Left ventricle myocardium superior (tissue), 1 donor: ENCODE results near the gene GSAP. TPM values are rescaled to one million over a fixed set of nuclear protein-coding genes. Genes with fewer than 3 reads are reported as not detected.
"Not testable (repeated sequence)": the region's sequence is repeated elsewhere in the genome, so short reads cannot be mapped to it uniquely, and the experiment has no call there.

ENCODE experiments used
- ATAC-seq: fragments of 200-7000 bp; cut with Tn5 transposase; one replicate; pipeline ENCODE4 v1.9.1; 2020; ENCODE audit warnings: mild to moderate bottlenecking, moderate library complexity
- DNase-seq: peaks from one replicate; pipeline ENCODE4 v3.0.0-alpha.2; 2020
- intact Hi-C: fragments of 100-400 bp; cut with micrococcal nuclease; formaldehyde crosslinking; loops from one replicate; pipeline ENCODE4 v1.11.0; 2022
- total RNA-seq: library from RNA; stranded (reverse); fragmentation: NEBNext Ultra II Directional; extraction: Animal tissue kit (Norgen Biotek cat#: 25700); gene quantifications from one replicate; pipeline ENCODE4 v1.2.1, GENCODE V29; 2021
- donor health status: DM: no; HTN: yes; CAD: no; lungs with severe emphysema.

The GSAP gene
- total RNA-seq, 1 donor from 2014 or later, result 7.8 TPM

DNA sequence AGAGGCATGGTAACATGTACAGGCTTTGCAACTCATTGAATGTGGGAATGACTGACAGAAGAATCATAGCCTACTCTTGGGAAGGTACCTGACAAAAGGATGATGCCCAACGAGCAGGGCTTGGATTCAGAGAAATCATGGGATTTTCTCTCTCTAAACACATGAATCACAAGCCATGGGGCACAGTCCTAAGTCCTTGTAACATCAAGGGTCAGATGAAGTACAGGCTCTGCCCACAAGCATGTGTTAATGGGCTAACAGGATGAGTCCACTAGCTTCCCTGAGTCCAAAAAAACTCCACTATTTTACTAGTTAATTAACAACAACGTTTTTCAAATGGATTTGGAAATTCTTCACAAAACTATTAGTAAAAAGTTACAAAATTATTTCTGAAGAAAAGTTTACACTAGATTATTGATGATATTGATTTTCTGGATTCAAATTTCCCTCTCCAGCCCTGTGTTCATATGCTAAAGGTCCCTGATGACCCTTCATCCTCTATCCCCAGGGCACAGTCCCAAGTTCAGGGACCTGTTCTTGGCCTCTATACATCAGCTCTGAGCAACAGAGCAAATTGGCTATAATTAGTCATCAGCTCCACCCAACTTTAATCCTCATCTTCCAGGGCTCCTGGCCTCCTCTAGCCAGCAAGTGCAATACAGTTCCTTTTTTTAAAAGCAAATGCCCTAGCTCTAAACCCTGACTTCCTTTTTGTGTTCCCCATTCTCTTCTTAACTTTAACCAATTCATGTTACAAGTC is 99.8 kb downstream of the GSAP start:
- no peak for ATAC-seq
- DNase-seq, result no peak
- intact Hi-C loops, result no loop called here

DNA sequence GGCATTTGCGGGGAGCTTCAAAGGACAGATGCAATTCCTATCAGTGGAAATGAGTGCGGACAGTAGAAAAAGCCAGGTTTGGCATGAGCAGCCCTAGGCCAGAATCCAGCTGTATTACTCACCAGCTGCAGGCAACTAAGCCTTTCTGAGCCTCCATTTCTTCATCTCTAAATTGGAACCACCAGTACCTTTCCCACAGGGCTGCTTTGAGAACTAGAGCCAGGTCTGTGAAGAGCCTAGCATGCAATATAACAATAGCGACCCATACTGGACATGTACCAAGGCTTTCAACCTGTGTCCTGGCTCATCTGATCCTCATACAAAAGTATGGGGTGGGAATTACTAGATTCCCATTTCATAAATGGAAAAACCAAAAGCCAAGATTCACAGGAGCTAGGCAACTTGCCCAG is 101.0 kb downstream of the GSAP start:
- intact Hi-C loops, result no loop called here
- ATAC-seq (peak; percentile 85), DNase-seq (peak; percentile 44)

DNA sequence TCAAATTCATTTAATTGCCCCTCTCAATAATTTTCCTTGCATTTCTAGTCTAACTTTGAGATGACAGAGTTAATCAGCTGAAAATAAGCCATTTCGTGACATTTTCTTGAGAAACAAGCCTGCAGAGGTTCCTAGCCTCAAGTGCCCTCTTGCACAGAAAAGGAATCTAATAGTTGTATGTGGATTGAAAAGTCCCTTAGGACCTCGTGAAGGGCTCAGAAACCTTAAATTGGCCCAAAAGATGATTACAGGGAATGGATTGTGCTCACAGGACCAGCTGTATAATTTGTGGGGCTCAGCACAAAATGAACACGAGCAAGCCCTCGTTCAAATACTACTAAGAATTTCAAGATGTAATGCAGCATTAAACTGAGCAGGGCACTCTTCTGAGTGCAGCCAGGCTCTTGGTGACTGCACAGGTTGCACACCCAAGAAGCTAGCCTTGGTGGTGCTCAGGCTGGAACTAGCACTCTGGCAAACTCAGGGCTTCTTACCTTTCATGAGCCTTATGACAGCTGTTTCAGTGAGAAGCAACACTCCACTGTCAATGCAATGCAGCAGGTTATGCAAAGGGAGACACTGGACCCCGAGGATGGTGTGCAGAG is 102.2 kb downstream of the GSAP start:
- intact Hi-C loops, result no loop called here
- ATAC-seq, result peak; percentile 45
- DNase-seq, result no peak

DNA sequence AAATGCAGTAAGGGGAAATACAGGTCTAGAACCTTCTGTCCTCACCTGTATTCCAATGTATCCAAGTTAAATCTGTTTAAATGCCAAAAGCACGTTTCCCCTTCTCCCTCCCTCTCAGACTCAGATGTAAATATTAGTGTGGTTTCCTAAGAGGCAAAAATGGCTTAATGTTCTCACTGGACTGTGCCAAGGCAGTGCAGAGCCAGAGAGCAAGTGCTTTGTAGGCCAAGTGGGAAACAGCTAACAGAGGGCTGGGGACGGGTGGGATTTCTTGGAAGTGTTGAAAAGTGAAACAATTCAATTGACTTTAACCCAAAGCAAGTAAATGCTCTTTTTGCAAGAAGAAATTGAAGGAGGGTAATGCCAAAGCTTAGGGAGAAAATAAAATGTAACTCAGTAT is 103.1 kb downstream of the GSAP start:
- intact Hi-C loops, result no loop called here
- DNase-seq, result no peak
- peak; percentile 56 for ATAC-seq

DNA sequence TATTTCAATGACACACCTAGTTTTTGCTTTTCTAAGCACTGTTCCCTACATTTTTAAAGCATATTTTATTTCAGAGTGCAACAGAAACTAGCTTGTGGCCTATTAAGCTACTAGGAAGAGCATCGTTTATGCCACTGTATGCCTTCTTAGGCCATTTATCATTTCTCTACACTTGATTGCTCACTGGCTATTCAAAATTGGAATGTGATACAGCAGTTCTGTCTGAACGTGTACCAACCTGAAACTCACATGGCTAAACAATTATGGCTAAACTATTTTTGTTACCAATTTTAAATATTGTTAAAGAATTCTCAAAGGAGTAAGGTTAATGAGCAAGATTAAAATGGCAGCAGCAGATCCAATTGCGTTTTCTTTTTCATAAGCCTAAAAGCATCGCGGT is 105.2 kb downstream of the GSAP start:
- ATAC-seq (no peak), DNase-seq (no peak)
- intact Hi-C loops, result no loop called here

DNA sequence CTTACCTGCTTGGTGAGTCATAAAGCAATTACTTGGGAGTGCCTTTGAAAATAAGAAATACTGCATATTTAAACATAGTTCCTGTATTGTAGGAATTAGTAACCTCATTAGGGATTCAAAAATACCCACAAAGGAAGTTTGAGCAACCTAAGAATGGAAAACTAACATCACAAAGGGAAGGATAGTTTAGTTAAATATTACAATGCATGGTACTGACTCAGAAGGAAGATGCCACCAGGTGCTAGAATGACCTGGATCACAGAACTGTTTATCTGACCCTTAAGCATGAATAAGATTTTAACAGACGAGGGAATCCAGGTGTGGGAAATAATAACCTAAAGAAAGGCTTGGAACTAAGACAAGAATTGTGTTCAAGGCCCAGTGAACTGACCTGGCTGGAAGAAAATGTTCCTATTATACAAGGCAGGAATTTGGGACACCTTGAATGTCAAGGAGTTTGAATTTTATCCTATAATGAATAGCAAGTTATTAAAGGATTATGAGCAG is 106.4 kb downstream of the GSAP start:
- intact Hi-C loops, result no loop called here

DNA sequence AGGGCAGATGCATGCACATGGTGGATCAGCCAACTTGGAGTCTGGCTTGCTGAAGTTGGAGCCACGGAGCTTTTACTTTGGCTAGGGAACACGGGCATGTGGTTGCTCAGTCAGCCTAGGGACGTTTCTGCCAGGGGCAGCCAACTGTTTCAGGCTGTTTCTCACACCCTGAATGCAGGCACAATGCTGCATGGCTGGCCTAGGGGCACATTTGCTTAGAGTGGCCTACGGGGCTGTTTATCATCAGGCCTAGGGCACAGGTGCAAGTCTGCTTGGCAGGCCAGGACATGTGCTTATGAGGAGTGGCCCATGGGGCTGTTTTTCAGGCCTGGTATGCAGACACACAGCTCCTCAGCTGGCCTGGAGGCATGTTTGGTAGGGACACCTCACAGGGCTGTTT is 107.4 kb downstream of the GSAP start:
- intact Hi-C loops, result no loop called here
- no peak for DNase-seq
- no peak for ATAC-seq

More for the DNA sequence above, 106.4 kb downstream of the GSAP start:
- ATAC-seq (no peak), DNase-seq (no peak)

DNA sequence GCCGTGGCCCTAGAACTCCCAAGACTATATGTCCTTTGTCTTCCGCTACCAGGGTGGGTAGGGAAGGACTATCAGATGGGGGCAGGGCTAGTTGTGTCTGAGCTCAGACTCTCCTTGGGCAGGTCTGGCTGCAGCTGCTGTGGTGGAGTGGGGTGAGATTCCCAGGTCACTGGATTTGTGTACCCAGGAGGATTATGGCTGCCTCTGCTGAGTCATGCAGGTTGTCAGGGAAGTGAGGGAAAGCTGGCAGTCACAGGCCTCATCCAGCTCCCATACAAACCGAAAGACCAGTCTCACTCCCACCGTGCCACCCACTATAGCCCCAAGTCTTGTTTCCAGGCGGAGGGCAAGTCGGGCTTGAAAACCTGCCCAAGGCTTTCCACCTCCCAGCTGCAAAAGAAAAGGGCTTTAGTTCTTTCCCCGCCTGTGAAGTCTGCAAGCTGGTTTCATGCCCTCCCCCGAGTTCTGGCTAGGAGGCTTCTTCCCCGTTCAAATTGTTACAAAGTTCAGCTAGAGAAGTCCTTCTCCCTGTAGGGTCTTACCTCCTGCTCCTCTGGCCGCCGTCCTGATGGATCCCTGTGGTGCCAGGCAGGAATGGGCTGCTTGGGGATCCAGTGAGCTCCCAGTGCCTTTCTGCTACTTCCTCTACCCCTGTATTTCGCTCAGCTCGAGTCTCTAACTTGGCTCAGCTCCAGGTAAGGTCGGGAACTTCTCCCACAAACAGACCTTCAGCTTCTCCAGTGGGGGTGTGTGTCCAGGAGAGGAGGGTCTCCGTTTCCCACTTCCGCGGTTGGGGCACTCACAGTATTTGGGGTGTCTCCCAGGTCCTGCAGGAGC is 109.7 kb downstream of the GSAP start:
- no peak for DNase-seq
- ATAC-seq, result no peak
- intact Hi-C loops, result no loop called here

DNA sequence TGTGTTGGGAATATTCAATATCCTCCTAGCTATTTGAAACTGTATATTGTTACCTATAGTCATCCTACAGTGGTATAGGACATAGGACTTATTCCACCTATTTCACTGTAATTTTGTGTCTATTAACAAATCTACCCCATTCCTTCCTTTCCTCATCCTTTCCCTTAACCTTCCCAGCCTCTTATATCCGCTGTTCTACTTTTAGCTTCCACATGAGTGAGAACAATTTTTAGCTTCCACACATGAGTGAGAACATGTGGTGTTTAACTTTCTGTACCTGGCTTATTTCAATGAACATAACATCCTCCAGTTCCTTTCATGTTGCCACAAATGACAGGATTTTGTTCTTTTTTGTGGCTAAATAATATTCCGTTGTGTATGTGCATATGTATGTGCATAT is 120.6 kb downstream of the GSAP start:
- DNase-seq (no peak), ATAC-seq (peak; percentile 47)
- intact Hi-C loops, result no loop called here

DNA sequence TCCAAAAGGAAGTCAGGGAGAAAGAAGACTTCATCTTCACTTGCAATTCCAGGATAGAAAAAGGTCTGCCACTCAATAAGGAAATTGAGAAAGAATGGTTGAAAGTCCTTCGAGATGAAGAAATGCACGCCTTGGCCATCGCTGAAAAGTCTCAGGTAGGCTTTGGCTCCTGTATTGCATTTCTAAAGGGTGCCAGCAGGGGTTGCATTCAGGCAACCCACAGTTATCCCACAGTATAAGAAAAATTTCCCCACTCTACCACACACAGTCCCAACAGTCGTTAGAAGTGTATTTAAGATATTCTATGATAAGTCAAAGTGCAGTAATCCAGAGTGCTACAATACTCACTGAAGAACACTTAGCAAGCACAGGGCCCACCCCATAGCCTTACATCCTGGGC is 123.1 kb downstream of the GSAP start:
- ATAC-seq (no peak), DNase-seq (no peak)
- intact Hi-C loops, result no loop called here

DNA sequence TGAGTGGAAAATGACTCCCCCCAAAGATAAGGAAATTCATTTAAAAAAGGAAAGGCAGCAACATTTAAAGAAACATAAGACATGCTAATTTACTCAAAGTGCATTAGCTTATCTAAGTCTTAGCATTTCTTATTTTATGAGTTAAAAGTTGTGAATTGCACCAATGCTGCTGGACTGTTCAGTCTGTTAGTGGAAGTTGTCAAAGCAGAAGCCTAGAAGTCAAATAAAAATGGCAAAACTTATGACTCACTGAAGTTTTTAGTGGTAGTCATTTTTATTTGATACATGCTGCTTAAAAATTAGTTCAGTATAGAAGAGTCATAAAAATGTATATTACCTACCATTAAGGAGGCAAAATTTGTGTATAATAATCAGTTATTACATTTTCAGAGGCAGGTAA is 125.7 kb downstream of the GSAP start:
- intact Hi-C loops, result no loop called here
- DNase-seq (no peak), ATAC-seq (no peak)

DNA sequence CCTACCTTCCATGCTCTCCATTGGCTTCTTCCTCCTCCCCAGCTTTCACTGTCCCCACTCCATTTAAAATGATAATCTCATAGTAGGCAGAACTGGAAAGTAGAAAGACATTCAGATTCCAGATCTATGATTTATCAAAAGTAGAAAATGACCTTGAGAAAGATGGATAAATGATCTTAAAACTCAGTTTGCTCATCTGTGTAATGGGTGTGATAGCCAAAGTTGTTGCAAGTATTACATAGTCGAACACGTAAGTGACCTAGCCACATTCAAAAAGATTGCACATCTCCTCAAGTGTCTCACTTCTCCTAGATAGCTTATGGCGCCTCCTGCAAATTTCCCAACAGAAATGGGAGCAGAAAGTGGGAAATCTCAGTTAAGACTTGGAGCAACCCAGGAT is 126.8 kb downstream of the GSAP start:
- ATAC-seq, result no peak
- DNase-seq, result no peak
- intact Hi-C loops, result no loop called here

DNA sequence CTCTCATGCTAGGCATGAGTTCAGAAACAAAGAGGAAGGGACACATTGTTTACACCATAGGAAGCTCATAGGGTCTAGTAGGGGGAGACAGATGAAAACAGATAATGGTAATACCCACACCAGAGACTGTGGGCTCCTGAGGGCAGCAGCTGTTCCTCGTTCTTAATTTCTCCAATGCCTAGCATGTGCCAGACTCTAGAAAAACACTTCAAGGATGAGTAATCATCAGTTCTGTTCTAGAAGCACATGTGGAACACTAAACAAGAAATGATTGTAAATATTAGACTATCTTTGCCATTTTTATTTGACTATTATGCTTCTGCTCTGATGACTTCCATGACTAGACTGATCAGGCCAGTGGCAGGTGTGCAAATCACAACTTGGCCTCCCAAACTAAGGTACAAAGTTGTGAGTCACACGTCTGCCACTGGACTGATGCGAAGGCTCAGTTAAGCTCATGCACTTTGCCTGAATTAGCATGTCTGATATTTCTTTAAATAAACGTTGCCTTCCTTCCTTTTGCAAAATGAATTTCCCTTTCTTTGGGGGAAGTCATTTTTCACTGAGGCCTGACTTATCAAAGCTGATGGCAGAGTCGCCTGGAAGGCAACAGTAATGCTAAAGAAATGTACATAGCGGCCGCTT is 127.4 kb downstream of the GSAP start:
- DNase-seq (no peak), ATAC-seq (no peak)
- intact Hi-C loops, result no loop called here

DNA sequence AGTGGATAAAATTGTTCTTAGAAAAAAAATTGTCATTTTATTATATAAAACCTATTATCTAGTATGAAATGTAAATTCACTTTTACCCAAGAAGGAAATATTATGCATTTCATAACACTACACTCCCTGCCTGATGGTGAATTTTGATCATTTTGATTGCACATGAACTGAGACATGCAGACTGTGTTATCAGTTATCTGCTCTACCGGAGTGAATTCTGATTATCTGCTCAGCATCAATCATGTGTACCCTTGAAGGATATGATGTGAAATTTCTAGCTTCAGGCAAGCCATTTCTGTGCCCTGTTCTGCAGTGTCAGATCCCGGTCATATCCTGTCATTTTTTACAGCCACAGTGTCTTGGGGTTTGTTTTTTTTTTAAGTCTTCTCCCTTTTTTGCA is 131.5 kb downstream of the GSAP start:
- no peak for DNase-seq
- no peak for ATAC-seq
- intact Hi-C loops, result no loop called here

DNA sequence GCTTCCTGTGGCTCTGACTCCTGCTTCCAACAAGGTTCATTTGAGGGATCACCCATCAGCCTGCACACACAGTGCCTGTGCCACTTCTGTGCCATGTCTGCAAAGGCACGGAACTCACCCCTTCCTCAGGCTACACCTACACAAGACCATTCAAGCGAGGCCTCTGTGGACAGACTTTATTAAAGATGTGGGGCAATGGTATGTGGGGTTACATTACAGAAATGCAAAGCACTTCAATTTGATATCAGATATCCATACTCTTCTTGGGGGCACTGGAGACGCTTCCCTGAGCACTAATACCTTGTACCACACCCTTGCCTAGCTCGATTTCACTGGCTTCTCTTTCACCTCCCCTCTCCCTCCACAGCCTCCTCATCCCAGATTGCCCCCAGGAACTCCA is 132.1 kb downstream of the GSAP start:
- no peak for DNase-seq
- intact Hi-C loops, result no loop called here
- no peak for ATAC-seq

DNA sequence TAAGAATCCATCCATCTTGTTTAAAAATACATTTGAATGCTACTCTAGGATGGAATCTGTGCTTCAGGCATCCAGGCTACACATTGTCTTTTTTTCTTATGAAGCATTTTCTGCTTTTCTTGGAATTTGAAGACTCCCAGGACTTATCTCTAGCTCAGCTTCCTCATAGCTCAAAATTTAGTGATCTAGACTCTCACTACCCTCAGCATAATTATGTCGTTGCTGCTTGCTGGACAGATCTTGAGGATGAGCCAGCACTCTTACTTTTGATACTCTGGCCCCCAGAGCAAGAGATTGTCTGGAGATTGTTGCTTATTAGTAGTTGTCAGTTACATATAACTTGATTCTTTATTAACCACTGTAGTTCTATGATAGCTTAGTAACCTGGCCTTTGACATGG is 133.3 kb downstream of the GSAP start:
- no peak for DNase-seq
- no peak for ATAC-seq
- intact Hi-C loops, result no loop called here

DNA sequence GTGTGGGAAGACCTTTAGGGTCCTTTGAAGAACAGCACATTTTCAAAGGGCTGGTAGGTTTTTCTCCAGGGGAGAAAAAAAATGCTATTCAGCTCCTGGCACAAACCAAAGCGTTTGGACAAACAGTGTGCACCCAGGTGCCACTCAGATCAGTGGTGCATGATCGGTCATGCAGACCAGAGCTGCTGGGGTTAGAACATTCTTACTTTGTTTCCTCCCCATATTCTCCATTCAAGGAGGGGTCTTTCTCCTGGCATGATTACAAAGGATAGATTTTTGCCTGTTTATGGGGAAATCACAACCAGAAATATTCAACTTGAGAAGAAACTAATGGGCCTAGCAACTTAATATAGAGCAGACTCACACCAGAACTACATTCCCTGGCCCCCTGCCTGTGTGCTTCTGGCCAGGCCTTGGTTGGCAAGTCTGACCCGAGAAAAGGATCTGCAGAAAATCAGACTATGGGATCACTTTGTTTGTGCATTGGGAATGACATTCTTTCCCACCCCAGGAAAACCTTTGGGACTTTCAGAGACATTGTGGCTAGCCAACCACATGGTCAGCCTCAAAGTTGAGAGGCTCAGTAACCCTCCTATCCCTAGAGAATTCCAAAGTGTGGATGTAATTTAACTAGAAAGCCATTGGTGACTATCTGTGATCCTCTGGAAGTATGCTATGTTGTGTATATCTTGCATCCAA is 134.2 kb downstream of the GSAP start:
- ATAC-seq, result peak; percentile 90
- peak; percentile 67 for DNase-seq

DNA sequence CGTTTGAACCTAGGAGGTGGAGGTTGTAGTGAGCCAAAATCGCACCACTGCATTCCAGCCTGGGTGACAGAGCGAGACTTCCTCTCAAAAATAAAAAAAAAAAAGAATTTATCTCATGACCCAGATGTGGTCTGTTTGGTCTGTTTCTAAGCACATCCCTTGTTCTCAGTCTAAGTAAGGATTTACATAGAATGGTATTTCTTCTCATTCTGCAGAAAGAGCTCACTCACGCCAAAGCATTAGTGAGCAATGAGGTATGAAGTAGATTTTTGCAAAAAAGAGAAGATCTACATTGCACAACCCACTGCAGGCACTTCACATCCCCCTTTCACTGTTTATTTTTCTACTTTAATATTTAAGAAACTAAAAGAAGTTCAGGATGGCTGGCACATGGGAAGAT is 140.0 kb downstream of the GSAP start:
- no peak for DNase-seq
- intact Hi-C loops, result no loop called here
- no peak for ATAC-seq

More for the DNA sequence above, 134.2 kb downstream of the GSAP start:
- intact Hi-C loops, result no loop called here

DNA sequence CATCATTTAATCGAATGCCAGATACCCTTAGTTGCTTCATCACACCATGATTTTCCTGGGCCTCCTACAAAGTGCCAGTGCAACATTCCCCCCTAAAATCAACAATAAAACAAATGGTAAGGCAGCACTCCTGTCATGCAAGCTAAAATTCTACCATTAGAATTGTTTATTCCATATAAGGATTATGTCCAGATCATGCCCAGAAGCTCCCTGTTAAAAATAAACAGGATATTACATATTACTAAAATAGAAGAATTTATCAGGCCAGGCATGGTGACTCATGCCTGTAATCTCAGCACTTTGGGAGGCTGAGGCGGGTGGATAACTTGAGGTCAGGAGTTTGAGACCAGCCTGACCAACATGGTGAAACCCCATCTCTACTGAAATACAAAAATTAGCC is 140.5 kb downstream of the GSAP start:
- ATAC-seq, intact Hi-C loops, DNase-seq: not testable (repeated sequence)
